ENCODE measurements around the gene MAPK11. TPM values are rescaled to one million over a fixed set of nuclear protein-coding genes. Genes with fewer than 3 reads are reported as not detected.

The MAPK11 gene
- 18.3 TPM for total RNA-seq
- 11.4 TPM for polyA plus RNA-seq (ENCODE audit: insufficient read depth, low read depth, low replicate concordance)
- long read RNA-seq, donor 1, partial matches to known transcripts: 0 of 1 reads
- long read RNA-seq, donor 1, other reads (novel, unspliced or antisense): 0 of 1 reads
- long read RNA-seq, donor 2, partial matches to known transcripts: 0 of 1 reads
- long read RNA-seq, donor 2, other reads (novel, unspliced or antisense): 0 of 1 reads
- long read RNA-seq, donor 3, partial matches to known transcripts: 0 of 1 reads
- long read RNA-seq, donor 3, other reads (novel, unspliced or antisense): 0 of 1 reads
- long read RNA-seq, donor 4: 0 reads
- long read RNA-seq, donor 5: 0 reads
- long read RNA-seq, donor 6: 0 reads
- long read RNA-seq, donor 7, partial matches to known transcripts: 0 of 4 reads
- long read RNA-seq, donor 7, other reads (novel, unspliced or antisense): 4 of 4 reads
- long read RNA-seq, donor 8, partial matches to known transcripts: 0 of 4 reads
- long read RNA-seq, donor 8, other reads (novel, unspliced or antisense): 0 of 4 reads
- long read RNA-seq, donor 9, partial matches to known transcripts: 0 of 1 reads
- long read RNA-seq, donor 9, other reads (novel, unspliced or antisense): 0 of 1 reads
- long read RNA-seq, donor 10: 0 reads

GRCh38 chr22:50269970-50270665 lies at the start of gene MAPK11:
Gene MAPK11, minus strand, starts transcription at chr22:50270380. Its CDS starts 88 bp downstream, at chr22:50270292.
- Histone ChIP-seq H3K9ac (ENCODE audit: low read length in 3 of 3) (peak within 1 kb of the TSS in 1 of 3 donors; percentile 3), H3K27ac (ENCODE audit: low read depth in 2 of 2, low read length in 2 of 2) (peak within 1 kb of the TSS; percentile 22 to 53), H3K27me3 (ENCODE audit: control insufficient read depth, insufficient read depth, low read length) (no peaks in the 10 kb centered on the region), H3K4me3 (ENCODE audit: low read length in 3 of 3) (peak within 1 kb of the TSS in 2 of 3 donors; percentile 34 to 56), H3K4me1 (ENCODE audit: control insufficient read depth in 2 of 3, insufficient read depth in 2 of 3, low read depth in 1 of 3, low read length in 3 of 3) (peaks cover 0 to 25% (median 4%) of the 10 kb centered on the region in 3 donors), H3K9me3 (ENCODE audit: control insufficient read depth in 2 of 3, insufficient read depth in 1 of 3, low read length in 3 of 3) (no peaks in the 10 kb centered on the region), H3K36me3 (ENCODE audit: control insufficient read depth in 2 of 3, insufficient read depth in 3 of 3, low read length in 3 of 3) (peaks cover 0 to 2% (median 0%) of the 10 kb centered on the region in 3 donors)
- TF ChIP-seq CTCF (IDR thresholded peaks at IDR 0.05; ENCODE audit: borderline replicate concordance, extremely low read depth, insufficient read depth): no peak
- FAIRE-seq (no peak), DNase-seq (peak in 4 of 5 donors; percentile 30 to 91 (median 72))
- intact Hi-C loops (cut with DNase I): no loop called here

- no peak overlapping the region for H3K27ac ChIP-seq (ENCODE audit: low read depth in 2 of 2, low read length in 2 of 2)
- intact Hi-C loops (cut with DNase I): no loop called here
- no peak for TF ChIP-seq CTCF (IDR thresholded peaks at IDR 0.05; ENCODE audit: borderline replicate concordance, extremely low read depth, insufficient read depth)
- H3K9ac ChIP-seq (ENCODE audit: low read length in 3 of 3): no peak overlapping the region
- FAIRE-seq: no peak
- H3K4me3 ChIP-seq (ENCODE audit: low read length in 3 of 3): no peak overlapping the region
- DNase-seq: peak in 1 of 5 donors; percentile 71
- peaks cover 0 to 6% (median 0%) of the 10 kb centered on the region in 3 donors for H3K4me1 ChIP-seq (ENCODE audit: control insufficient read depth in 2 of 3, insufficient read depth in 2 of 3, low read depth in 1 of 3, low read length in 3 of 3)
- H3K9me3 ChIP-seq (ENCODE audit: control insufficient read depth in 2 of 3, insufficient read depth in 1 of 3, low read length in 3 of 3): no peaks in the 10 kb centered on the region
- H3K27me3 ChIP-seq (ENCODE audit: control insufficient read depth, insufficient read depth, low read length): no peaks in the 10 kb centered on the region
- no peaks in the 10 kb centered on the region for H3K36me3 ChIP-seq (ENCODE audit: control insufficient read depth in 2 of 3, insufficient read depth in 3 of 3, low read length in 3 of 3)
Observed at GRCh38 chr22:50319503-50319951, 49.3 kb upstream of the MAPK11 start.

GRCh38 chr22:50318698-50319411 lies 48.7 kb upstream of the MAPK11 start:
- Histone ChIP-seq H3K9me3 (ENCODE audit: control insufficient read depth in 2 of 3, insufficient read depth in 1 of 3, low read length in 3 of 3) (no peaks in the 10 kb centered on the region), H3K36me3 (ENCODE audit: control insufficient read depth in 2 of 3, insufficient read depth in 3 of 3, low read length in 3 of 3) (no peaks in the 10 kb centered on the region), H3K4me3 (ENCODE audit: low read length in 3 of 3) (no peak overlapping the region), H3K4me1 (ENCODE audit: control insufficient read depth in 2 of 3, insufficient read depth in 2 of 3, low read depth in 1 of 3, low read length in 3 of 3) (peaks cover 0 to 12% (median 0%) of the 10 kb centered on the region in 3 donors), H3K27ac (ENCODE audit: low read depth in 2 of 2, low read length in 2 of 2) (no peak overlapping the region), H3K27me3 (ENCODE audit: control insufficient read depth, insufficient read depth, low read length) (no peaks in the 10 kb centered on the region), H3K9ac (ENCODE audit: low read length in 3 of 3) (no peak overlapping the region)
- FAIRE-seq (no peak), DNase-seq (peak in 1 of 5 donors; percentile 62)
- no peak for TF ChIP-seq CTCF (IDR thresholded peaks at IDR 0.05; ENCODE audit: borderline replicate concordance, extremely low read depth, insufficient read depth)
- intact Hi-C loops (cut with DNase I): no loop called here

Measured in kidney (tissue), 22 donors.